SK-N-SH treated with all-trans-retinoic acid at 6 μM for 48 hours (cell line): Measurements from ENCODE around the gene ACOX3.
A peak's percentile ranks its signal among the peaks of the same experiment; 100 is the strongest.

Source experiments
- ATAC-seq: fragments of 200-7000 bp; cut with Tn5 transposase; 3 replicates; pipeline ENCODE4 v1.9.1; 2020; ENCODE audit warnings: mild to moderate bottlenecking, moderate library complexity
- ARNTL ChIP-seq: fragments of 450-650 bp; formaldehyde crosslinking; IDR thresholded peaks from 2 replicates; pipeline ENCODE4 v1.5.0; 2020; ENCODE audit warnings: low read depth, mild to moderate bottlenecking, moderate library complexity, borderline replicate concordance
- BACH2 ChIP-seq: fragments of 250-450 bp; sonication (Bioruptor Pico); IDR thresholded peaks from 2 replicates; pipeline ENCODE4 v1.9.0; 2021; ENCODE audit warnings: mild to moderate bottlenecking, borderline replicate concordance
- CSDC2 ChIP-seq: fragments of 250-450 bp; sonication (Bioruptor Pico); IDR thresholded peaks from 2 replicates; pipeline ENCODE4 v1.5.0; 2020; ENCODE audit warnings: mild to moderate bottlenecking, moderate library complexity
- CSRNP3 ChIP-seq: fragments of 250-450 bp; sonication (Bioruptor Pico); IDR thresholded peaks from 2 replicates; pipeline ENCODE4 v1.5.1; 2021; ENCODE audit warnings: mild to moderate bottlenecking, moderate library complexity
- ESRRG ChIP-seq: fragments of 250-450 bp; sonication (Bioruptor Pico); IDR thresholded peaks from 2 replicates; pipeline ENCODE4 v1.6.1; 2021; ENCODE audit warnings: mild to moderate bottlenecking
- GLIS3 ChIP-seq: fragments of 250-450 bp; sonication (Bioruptor Pico); IDR thresholded peaks from 2 replicates; pipeline ENCODE4 v1.5.0; 2020; ENCODE audit warnings: mild to moderate bottlenecking, moderate library complexity
- ISL1 ChIP-seq: fragments of 250-450 bp; sonication (Bioruptor Pico); IDR thresholded peaks from 2 replicates; pipeline ENCODE4 v2.1.2; 2022; ENCODE audit warnings: mild to moderate bottlenecking, moderate library complexity
- OSR1 ChIP-seq: fragments of 250-450 bp; sonication (Bioruptor Pico); IDR thresholded peaks from 2 replicates; pipeline ENCODE4 v1.8.0; 2022; ENCODE audit warnings: moderate library complexity, mild to moderate bottlenecking, inconsistent platforms
- POU6F1 ChIP-seq: fragments of 250-450 bp; sonication (Bioruptor Pico); IDR thresholded peaks from 2 replicates; pipeline ENCODE4 v1.8.0; 2021; ENCODE audit warnings: low read depth, mild to moderate bottlenecking, moderate library complexity, borderline replicate concordance
- RARB ChIP-seq: fragments of 250-450 bp; sonication (Bioruptor Pico); IDR thresholded peaks from 2 replicates; pipeline ENCODE4 v1.8.0; 2021; ENCODE audit warnings: mild to moderate bottlenecking, moderate library complexity
- SNAI2 ChIP-seq: fragments of 250-450 bp; sonication (Bioruptor Pico); IDR thresholded peaks from 2 replicates; pipeline ENCODE4 v1.5.0; 2020; ENCODE audit warnings: mild to moderate bottlenecking, moderate library complexity
- TCF4 ChIP-seq: fragments of 250-450 bp; sonication (Bioruptor Pico); IDR thresholded peaks from 2 replicates; pipeline ENCODE4 v1.8.0; 2021; ENCODE audit warnings: mild to moderate bottlenecking, moderate library complexity, borderline replicate concordance
- TOX ChIP-seq: fragments of 250-450 bp; sonication (Bioruptor Pico); IDR thresholded peaks from 2 replicates; pipeline ENCODE4 v1.8.0; 2021; ENCODE audit warnings: mild to moderate bottlenecking, moderate library complexity, borderline replicate concordance
- TSHZ2 ChIP-seq: fragments of 250-450 bp; sonication (Bioruptor Pico); IDR thresholded peaks from 2 replicates; pipeline ENCODE4 v1.5.0; 2020; ENCODE audit warnings: mild to moderate bottlenecking, moderate library complexity
- ZC3H10 ChIP-seq: fragments of 250-450 bp; sonication (Bioruptor Pico); IDR thresholded peaks from 2 replicates; pipeline ENCODE4 v1.5.1; 2021; ENCODE audit warnings: mild to moderate bottlenecking, moderate library complexity
- ZFP3 ChIP-seq: fragments of 250-450 bp; sonication (Bioruptor Pico); IDR thresholded peaks from 2 replicates; pipeline ENCODE4 v1.5.0; 2020; ENCODE audit warnings: mild to moderate bottlenecking, moderate library complexity
- ZFP30 ChIP-seq: fragments of 450-650 bp; formaldehyde crosslinking; IDR thresholded peaks from 2 replicates; pipeline ENCODE4 v1.5.0; 2022; ENCODE audit warnings: mild to moderate bottlenecking, moderate library complexity
- ZNF565 ChIP-seq: fragments of 450-650 bp; formaldehyde crosslinking; conservative IDR thresholded peaks from 2 replicates; pipeline ENCODE4 v1.5.0; 2020; ENCODE audit warnings: low read depth, mild to moderate bottlenecking, moderate library complexity
- ZNF8 ChIP-seq: fragments of 450-650 bp; formaldehyde crosslinking; IDR thresholded peaks from 2 replicates; pipeline ENCODE4 v1.5.0; 2020; ENCODE audit warnings: mild to moderate bottlenecking, moderate library complexity
- TF ChIP-seq, protein P1 (sequence below): fragments of 250-450 bp; sonication (Bioruptor Pico); IDR thresholded peaks from 2 replicates; pipeline ENCODE4 v1.8.0; 2020; ENCODE audit warnings: mild to moderate bottlenecking, moderate library complexity, borderline replicate concordance
- TF ChIP-seq, protein P2 (sequence below): fragments of 250-450 bp; sonication (Bioruptor Pico); IDR thresholded peaks from 2 replicates; pipeline ENCODE4 v1.5.1; 2020; ENCODE audit warnings: low read depth, mild to moderate bottlenecking, moderate library complexity

Gene ACOX3

DNA sequence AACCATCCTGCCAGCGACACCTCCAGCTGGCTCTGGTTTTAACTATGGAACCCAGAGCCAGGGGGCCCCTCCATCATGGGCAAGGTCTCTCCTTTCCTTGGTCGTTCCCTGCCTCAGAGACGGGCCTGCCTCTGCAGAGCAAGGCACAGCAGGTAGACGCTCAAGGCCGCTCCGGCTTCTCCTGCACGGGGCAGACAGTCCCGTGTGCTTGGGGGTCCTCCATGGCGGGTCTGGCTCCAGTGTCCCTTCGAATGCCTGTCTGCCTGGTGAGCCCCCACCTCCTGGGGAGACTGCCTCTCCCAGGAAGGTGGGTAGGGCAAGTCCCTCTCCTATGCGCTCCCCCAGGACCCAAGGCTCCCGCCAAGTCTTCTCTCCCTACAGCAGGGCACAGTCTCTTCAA is 71.5 kb downstream of the ACOX3 start:
- TF ChIP-seq SNAI2 (no peak), OSR1 (CRISPR knock-in tag) (no peak)
- no peak for ATAC-seq

DNA sequence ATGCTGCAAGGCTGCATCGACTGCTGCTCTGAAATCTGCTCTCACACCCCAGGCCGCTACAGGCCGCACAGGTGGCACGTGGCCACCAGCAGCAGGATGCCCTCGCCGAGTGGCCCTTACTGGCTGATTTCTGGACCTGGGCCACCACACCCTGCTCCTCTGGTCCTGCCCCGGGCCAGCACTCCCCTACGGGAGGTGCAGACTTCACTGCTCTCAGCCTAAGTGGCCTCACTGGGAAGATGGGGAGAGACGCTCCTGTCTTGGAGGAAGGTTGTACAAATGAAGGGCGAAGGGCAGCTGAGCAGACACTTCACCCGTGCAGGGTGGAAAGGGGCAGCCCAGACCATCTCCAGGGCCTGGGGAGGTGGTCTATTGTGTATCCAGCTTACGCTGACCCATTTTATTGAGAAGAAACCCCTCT is 72.5 kb downstream of the ACOX3 start:
- TF ChIP-seq ZNF8 (CRISPR knock-in tag) (no peak), ZNF565 (CRISPR knock-in tag) (no peak), ZFP3 (CRISPR knock-in tag) (no peak), OSR1 (CRISPR knock-in tag) (no peak), RARB (CRISPR knock-in tag) (no peak), TSHZ2 (no peak), TCF4 (CRISPR knock-in tag) (no peak), CSRNP3 (CRISPR knock-in tag) (no peak), GLIS3 (CRISPR knock-in tag) (no peak), ZC3H10 (CRISPR knock-in tag) (no peak), ISL1 (no peak), SNAI2 (no peak), TOX (CRISPR knock-in tag) (no peak), POU6F1 (no peak)
- TF ChIP-seq, protein P1, sequence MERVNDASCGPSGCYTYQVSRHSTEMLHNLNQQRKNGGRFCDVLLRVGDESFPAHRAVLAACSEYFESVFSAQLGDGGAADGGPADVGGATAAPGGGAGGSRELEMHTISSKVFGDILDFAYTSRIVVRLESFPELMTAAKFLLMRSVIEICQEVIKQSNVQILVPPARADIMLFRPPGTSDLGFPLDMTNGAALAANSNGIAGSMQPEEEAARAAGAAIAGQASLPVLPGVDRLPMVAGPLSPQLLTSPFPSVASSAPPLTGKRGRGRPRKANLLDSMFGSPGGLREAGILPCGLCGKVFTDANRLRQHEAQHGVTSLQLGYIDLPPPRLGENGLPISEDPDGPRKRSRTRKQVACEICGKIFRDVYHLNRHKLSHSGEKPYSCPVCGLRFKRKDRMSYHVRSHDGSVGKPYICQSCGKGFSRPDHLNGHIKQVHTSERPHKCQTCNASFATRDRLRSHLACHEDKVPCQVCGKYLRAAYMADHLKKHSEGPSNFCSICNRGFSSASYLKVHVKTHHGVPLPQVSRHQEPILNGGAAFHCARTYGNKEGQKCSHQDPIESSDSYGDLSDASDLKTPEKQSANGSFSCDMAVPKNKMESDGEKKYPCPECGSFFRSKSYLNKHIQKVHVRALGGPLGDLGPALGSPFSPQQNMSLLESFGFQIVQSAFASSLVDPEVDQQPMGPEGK (CRISPR knock-in tag): no peak
- no peak for ATAC-seq

- no peak for TF ChIP-seq ESRRG (CRISPR knock-in tag)
- TF ChIP-seq TCF4 (CRISPR knock-in tag): no peak
- TF ChIP-seq SNAI2: no peak
- no peak for TF ChIP-seq ZC3H10 (CRISPR knock-in tag)
- no peak for TF ChIP-seq GLIS3 (CRISPR knock-in tag)
- no peak for TF ChIP-seq ZFP3 (CRISPR knock-in tag)
- no peak for ATAC-seq
Observed at GRCh38 chr4:8366601-8367000, 73.9 kb downstream of the ACOX3 start.

GRCh38 chr4:8365951-8366350 is 74.6 kb downstream of the ACOX3 start:
- ATAC-seq: peak; percentile 14; the same call in 1 of the 3 replicates
- TF ChIP-seq POU6F1 (no peak), ZFP30 (CRISPR knock-in tag) (no peak), CSDC2 (CRISPR knock-in tag) (no peak), ARNTL (CRISPR knock-in tag) (no peak), TSHZ2 (no peak), GLIS3 (CRISPR knock-in tag) (no peak), TOX (CRISPR knock-in tag) (no peak), RARB (CRISPR knock-in tag) (no peak), CSRNP3 (CRISPR knock-in tag) (no peak), BACH2 (CRISPR knock-in tag) (no peak)
- TF ChIP-seq, protein P2, sequence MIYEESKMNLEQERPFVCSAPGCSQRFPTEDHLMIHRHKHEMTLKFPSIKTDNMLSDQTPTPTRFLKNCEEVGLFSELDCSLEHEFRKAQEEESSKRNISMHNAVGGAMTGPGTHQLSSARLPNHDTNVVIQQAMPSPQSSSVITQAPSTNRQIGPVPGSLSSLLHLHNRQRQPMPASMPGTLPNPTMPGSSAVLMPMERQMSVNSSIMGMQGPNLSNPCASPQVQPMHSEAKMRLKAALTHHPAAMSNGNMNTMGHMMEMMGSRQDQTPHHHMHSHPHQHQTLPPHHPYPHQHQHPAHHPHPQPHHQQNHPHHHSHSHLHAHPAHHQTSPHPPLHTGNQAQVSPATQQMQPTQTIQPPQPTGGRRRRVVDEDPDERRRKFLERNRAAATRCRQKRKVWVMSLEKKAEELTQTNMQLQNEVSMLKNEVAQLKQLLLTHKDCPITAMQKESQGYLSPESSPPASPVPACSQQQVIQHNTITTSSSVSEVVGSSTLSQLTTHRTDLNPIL: no peak
